Measurements from ENCODE around the gene SLC22A12. TPM values are rescaled to one million over a fixed set of nuclear protein-coding genes. Genes with fewer than 3 reads are reported as not detected.

The SLC22A12 gene
- total and polyA plus RNA-seq, 2 experiments from 2014 or later, result not detected

DNA sequence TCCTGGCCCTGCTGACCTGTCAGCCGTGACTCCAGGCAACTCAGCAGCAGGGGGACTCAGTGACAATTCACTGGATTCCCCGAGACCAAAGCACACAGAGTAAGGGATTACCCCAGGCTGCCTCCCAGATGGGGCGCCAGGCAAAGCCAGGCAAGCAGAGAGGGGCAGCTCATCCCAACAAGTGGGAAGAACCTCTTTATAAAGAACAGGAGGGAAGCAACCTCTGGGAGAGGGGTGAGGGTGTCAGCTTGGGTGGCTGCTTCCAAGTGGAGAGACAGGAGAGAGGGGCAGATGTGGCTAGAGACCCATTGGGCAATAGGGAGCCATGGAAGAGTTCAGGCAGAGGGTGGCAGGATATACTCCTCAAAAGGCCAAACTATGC, 1.2 kb downstream of the SLC22A12 start:
- Mint-ChIP-seq H3K9me3 (peaks cover 16% of the 10 kb centered on the region), H3K4me3 (no peak overlapping the region), H3K4me1 (no peaks in the 10 kb centered on the region), H3K36me3 (ENCODE audit: low read depth) (no peaks in the 10 kb centered on the region), H3K27ac (no peak overlapping the region), H3K27me3 (ENCODE audit: insufficient read depth, low read depth, poor library complexity) (peaks cover 11% of the 10 kb centered on the region)
- Histone ChIP-seq H3K4me2 (no peak overlapping the region), H3K27ac (ENCODE audit: low read depth) (no peak overlapping the region), H3K36me3 (ENCODE audit: insufficient read depth) (no peaks in the 10 kb centered on the region), H2AFZ (no peak overlapping the region), H3K4me3 (no peak overlapping the region), H3F3A (replicated peaks; ENCODE audit: low read depth) (no peaks in the 10 kb centered on the region), H3K9me2 (ENCODE audit: insufficient read depth) (0 out of 2 replicates have a peak, but pooled peaks cover 8% of the 10 kb centered on the region), H3K79me2 (replicated peaks; ENCODE audit: insufficient read depth) (no peaks in the 10 kb centered on the region), H4K20me1 (replicated peaks; ENCODE audit: insufficient read depth) (no peaks in the 10 kb centered on the region), H3K27me3 (ENCODE audit: insufficient read depth) (no peaks in the 10 kb centered on the region), H3K4me1 (ENCODE audit: insufficient read depth) (no peaks in the 10 kb centered on the region)
- TF ChIP-seq EZH2phosphoT487 (IDR thresholded peaks at IDR 0.05; ENCODE audit: unreplicated experiment) (no peak), STAT1 (IDR thresholded peaks at IDR 0.05; ENCODE audit: unreplicated experiment) (no peak)
- no peak for ATAC-seq
- no peak for DNase-seq (ENCODE audit: low spot score)

DNA sequence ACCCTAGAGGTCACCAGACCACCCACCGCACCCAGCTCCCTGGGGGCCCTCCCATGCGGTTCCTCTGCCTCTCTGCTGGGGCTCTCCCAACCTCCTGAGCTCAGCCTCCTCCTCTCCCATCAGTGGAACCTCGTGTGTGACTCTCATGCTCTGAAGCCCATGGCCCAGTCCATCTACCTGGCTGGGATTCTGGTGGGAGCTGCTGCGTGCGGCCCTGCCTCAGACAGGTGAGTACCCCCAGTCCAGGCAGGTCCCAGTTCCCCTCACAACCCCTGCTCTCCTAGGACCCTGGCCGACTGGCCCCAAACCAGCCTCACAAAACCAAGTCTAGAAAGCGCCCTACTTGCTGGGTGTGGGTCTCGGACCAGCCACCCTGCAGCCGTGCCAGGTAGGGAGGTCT, 1.6 kb downstream of the SLC22A12 start:
- H2AFZ ChIP-seq, result no peak overlapping the region
- H3K27me3 ChIP-seq (ENCODE audit: insufficient read depth), result no peaks in the 10 kb centered on the region
- no peak overlapping the region for H3K4me2 ChIP-seq
- no peak overlapping the region for H3K4me3 ChIP-seq
- no peak for DNase-seq (ENCODE audit: low spot score)
- no peaks in the 10 kb centered on the region for H3K4me1 ChIP-seq (ENCODE audit: insufficient read depth)
- peaks cover 12% of the 10 kb centered on the region for H3K27me3 Mint-ChIP-seq (ENCODE audit: insufficient read depth, low read depth, poor library complexity)
- no peaks in the 10 kb centered on the region for H3K36me3 Mint-ChIP-seq (ENCODE audit: low read depth)
- no peaks in the 10 kb centered on the region for H4K20me1 ChIP-seq (replicated peaks; ENCODE audit: insufficient read depth)
- TF ChIP-seq, protein P1, sequence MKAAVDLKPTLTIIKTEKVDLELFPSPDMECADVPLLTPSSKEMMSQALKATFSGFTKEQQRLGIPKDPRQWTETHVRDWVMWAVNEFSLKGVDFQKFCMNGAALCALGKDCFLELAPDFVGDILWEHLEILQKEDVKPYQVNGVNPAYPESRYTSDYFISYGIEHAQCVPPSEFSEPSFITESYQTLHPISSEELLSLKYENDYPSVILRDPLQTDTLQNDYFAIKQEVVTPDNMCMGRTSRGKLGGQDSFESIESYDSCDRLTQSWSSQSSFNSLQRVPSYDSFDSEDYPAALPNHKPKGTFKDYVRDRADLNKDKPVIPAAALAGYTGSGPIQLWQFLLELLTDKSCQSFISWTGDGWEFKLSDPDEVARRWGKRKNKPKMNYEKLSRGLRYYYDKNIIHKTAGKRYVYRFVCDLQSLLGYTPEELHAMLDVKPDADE (IDR thresholded peaks at IDR 0.05), result no peak
- TF ChIP-seq ZNF331 (CRISPR knock-in tag; IDR thresholded peaks at IDR 0.05; ENCODE audit: low read depth), result no peak
- TF ChIP-seq, protein P2, sequence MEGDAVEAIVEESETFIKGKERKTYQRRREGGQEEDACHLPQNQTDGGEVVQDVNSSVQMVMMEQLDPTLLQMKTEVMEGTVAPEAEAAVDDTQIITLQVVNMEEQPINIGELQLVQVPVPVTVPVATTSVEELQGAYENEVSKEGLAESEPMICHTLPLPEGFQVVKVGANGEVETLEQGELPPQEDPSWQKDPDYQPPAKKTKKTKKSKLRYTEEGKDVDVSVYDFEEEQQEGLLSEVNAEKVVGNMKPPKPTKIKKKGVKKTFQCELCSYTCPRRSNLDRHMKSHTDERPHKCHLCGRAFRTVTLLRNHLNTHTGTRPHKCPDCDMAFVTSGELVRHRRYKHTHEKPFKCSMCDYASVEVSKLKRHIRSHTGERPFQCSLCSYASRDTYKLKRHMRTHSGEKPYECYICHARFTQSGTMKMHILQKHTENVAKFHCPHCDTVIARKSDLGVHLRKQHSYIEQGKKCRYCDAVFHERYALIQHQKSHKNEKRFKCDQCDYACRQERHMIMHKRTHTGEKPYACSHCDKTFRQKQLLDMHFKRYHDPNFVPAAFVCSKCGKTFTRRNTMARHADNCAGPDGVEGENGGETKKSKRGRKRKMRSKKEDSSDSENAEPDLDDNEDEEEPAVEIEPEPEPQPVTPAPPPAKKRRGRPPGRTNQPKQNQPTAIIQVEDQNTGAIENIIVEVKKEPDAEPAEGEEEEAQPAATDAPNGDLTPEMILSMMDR (conservative IDR thresholded peaks at IDR 0.05; ENCODE audit: low read depth in 2 of 2), result no peak
- TF ChIP-seq ZNF114 (CRISPR knock-in tag; IDR thresholded peaks at IDR 0.05), result no peak
- H3K9me3 Mint-ChIP-seq, result peaks cover 18% of the 10 kb centered on the region
- ATAC-seq, result no peak
- H3K9me2 ChIP-seq (ENCODE audit: insufficient read depth), result 0 out of 2 replicates have a peak, but pooled peaks cover 8% of the 10 kb centered on the region
- no peaks in the 10 kb centered on the region for H3K36me3 ChIP-seq (ENCODE audit: insufficient read depth)
- no peak overlapping the region for H3K4me3 Mint-ChIP-seq
- H3K27ac Mint-ChIP-seq, result no peak overlapping the region
- no peaks in the 10 kb centered on the region for H3K79me2 ChIP-seq (replicated peaks; ENCODE audit: insufficient read depth)
- no peaks in the 10 kb centered on the region for H3K4me1 Mint-ChIP-seq
- H3F3A ChIP-seq (replicated peaks; ENCODE audit: low read depth), result no peaks in the 10 kb centered on the region
- no peak overlapping the region for H3K27ac ChIP-seq (ENCODE audit: low read depth)
